GM12878 (cell line): ENCODE results near the gene SMPD3. TPM values are rescaled to one million over a fixed set of nuclear protein-coding genes. Genes with fewer than 3 reads are reported as not detected.
A peak's percentile ranks its signal among the peaks of the same experiment; 100 is the strongest.

ENCODE experiments used
- CREB1 ChIP-seq: IDR thresholded peaks from 2 replicates; pipeline ENCODE4 v1.6.1; 2012; ENCODE audit warnings: low read depth, mild to moderate bottlenecking, inconsistent platforms
- CUX1 ChIP-seq: IDR thresholded peaks from 2 replicates; pipeline ENCODE4 v1.6.1; 2012; ENCODE audit warnings: improper control_type of control experiment, low read depth, low read length; ENCODE audit not compliant: insufficient replicate concordance
- HDAC2 ChIP-seq: fragments of 200-600 bp; sonication (generic); IDR thresholded peaks from 2 replicates; pipeline ENCODE4 v1.6.1; 2017
- IKZF1 ChIP-seq: fragments of 450-650 bp; conservative IDR thresholded peaks from 2 replicates; pipeline ENCODE4 v1.6.1; 2017; ENCODE audit warnings: antibody characterized with exemption, mild to moderate bottlenecking
- JUND ChIP-seq: IDR thresholded peaks from 2 replicates; pipeline ENCODE4 v1.6.1; 2012; ENCODE audit warnings: low read depth, mild to moderate bottlenecking, low read length, improper control_type of control experiment, moderate library complexity
- MXI1 ChIP-seq: fragments of 150-350 bp; IDR thresholded peaks from 2 replicates; pipeline ENCODE4 v1.6.1; 2011; ENCODE audit warnings: low read depth, mild to moderate bottlenecking, inconsistent platforms, low read length, improper control_type of control experiment
- NR2F1 ChIP-seq: fragments of 450-650 bp; conservative IDR thresholded peaks from 2 replicates; pipeline ENCODE4 v1.6.1; 2017; ENCODE audit warnings: mild to moderate bottlenecking
- POLR2AphosphoS2 ChIP-seq: IDR thresholded peaks from 2 replicates; pipeline ENCODE4 v1.6.1; 2011; ENCODE audit warnings: low read depth, mild to moderate bottlenecking, low read length, improper control_type of control experiment, moderate library complexity
- RB1 ChIP-seq: fragments of 450-650 bp; formaldehyde crosslinking; IDR thresholded peaks from 2 replicates; pipeline ENCODE4 v1.6.1; 2017; ENCODE audit warnings: mild to moderate bottlenecking, borderline replicate concordance
- SRF ChIP-seq, 2 experiments: IDR thresholded peaks; 2 replicates each; pipeline ENCODE4 v1.6.1; 2011; ENCODE audit warnings: low read depth in 2 of 2, low read length in 2 of 2, mild to moderate bottlenecking in 1 of 2, moderate library complexity in 1 of 2
- TCF3 ChIP-seq: IDR thresholded peaks from 2 replicates; pipeline ENCODE4 v1.6.1; 2012; ENCODE audit warnings: low read depth, mild to moderate bottlenecking, low read length, borderline replicate concordance; ENCODE audit not compliant: insufficient read depth
- ZBTB4 ChIP-seq: fragments of 450-650 bp; formaldehyde crosslinking; IDR thresholded peaks from 2 replicates; pipeline ENCODE4 v1.4.0; 2022; ENCODE audit warnings: mild to moderate bottlenecking, moderate library complexity
- polyA plus RNA-seq, 11 experiments: library from polyadenylated mRNA; depleted of rRNA in 4 of 11; unstranded in 6 of 11; stranded (reverse) in 5 of 11; fragments of >200 nt; fragmentation: Nextera tagmentation in 4 of 11; fragmentation: Illumina TruSeq in 1 of 11; extraction: Ambion mirVana in 4 of 11; extraction: Trizol in 1 of 11; gene quantifications; 1 replicate in 1 of 11; 2 replicates in 10 of 11; pipeline versions ENCODE4 v1.2.1 to v1.2.3, GENCODE V29; 2011 to 2016; ENCODE audit warnings: inconsistent platforms in 2 of 11, missing spikeins in 2 of 11, low read depth in 1 of 11
- total RNA-seq, 4 experiments: library from RNA; depleted of rRNA in 3 of 4; stranded (reverse); fragments of >200 nt in 3 of 4; fragmentation: Illumina TruSeq in 1 of 4; extraction: Trizol in 1 of 4; gene quantifications; 2 replicates each; pipeline versions ENCODE4 v1.2.1 to v1.2.3, GENCODE V29; 2013 to 2021
- TF ChIP-seq, protein P1 (sequence below): fragments of 450-650 bp; IDR thresholded peaks from 2 replicates; pipeline ENCODE4 v1.6.1; 2018; ENCODE audit warnings: mild to moderate bottlenecking, low read depth, moderate library complexity; ENCODE audit not compliant: partially characterized antibody
- TF ChIP-seq, protein P2 (sequence below): IDR thresholded peaks from 2 replicates; pipeline ENCODE4 v1.6.1; 2011; ENCODE audit warnings: low read depth, mild to moderate bottlenecking, low read length, moderate library complexity, borderline replicate concordance; ENCODE audit errors: extremely low read depth
- TF ChIP-seq, protein P3 (sequence below): IDR thresholded peaks from 2 replicates; pipeline ENCODE4 v1.6.1; 2012; ENCODE audit warnings: low read length, inconsistent platforms

The SMPD3 gene
- total and polyA plus RNA-seq, 10 of the 15 experiments (the other 5 are each of a cell fraction or from before 2014, with no cell fraction given): 0.04 to 2.0 (median 1.2) TPM

GRCh38 chr16:68310774-68311511, 137.4 kb downstream of the SMPD3 start, which contains the start of the genes PRMT7 and SLC7A6OS (continued):
- TF ChIP-seq CUX1: no peak
- TF ChIP-seq MXI1: peak; percentile 88; the same call in 1 of the 2 replicates
- 0 out of 2 replicates have a peak, but pooled peaks have one; percentile 48 for TF ChIP-seq HDAC2
- peak; percentile 71 for TF ChIP-seq POLR2AphosphoS2
- no peak for TF ChIP-seq TCF3
- TF ChIP-seq ZBTB4 (CRISPR knock-in tag): no peak
- peak; percentile 55 for TF ChIP-seq CREB1
- TF ChIP-seq JUND: no peak
- TF ChIP-seq, protein P1, sequence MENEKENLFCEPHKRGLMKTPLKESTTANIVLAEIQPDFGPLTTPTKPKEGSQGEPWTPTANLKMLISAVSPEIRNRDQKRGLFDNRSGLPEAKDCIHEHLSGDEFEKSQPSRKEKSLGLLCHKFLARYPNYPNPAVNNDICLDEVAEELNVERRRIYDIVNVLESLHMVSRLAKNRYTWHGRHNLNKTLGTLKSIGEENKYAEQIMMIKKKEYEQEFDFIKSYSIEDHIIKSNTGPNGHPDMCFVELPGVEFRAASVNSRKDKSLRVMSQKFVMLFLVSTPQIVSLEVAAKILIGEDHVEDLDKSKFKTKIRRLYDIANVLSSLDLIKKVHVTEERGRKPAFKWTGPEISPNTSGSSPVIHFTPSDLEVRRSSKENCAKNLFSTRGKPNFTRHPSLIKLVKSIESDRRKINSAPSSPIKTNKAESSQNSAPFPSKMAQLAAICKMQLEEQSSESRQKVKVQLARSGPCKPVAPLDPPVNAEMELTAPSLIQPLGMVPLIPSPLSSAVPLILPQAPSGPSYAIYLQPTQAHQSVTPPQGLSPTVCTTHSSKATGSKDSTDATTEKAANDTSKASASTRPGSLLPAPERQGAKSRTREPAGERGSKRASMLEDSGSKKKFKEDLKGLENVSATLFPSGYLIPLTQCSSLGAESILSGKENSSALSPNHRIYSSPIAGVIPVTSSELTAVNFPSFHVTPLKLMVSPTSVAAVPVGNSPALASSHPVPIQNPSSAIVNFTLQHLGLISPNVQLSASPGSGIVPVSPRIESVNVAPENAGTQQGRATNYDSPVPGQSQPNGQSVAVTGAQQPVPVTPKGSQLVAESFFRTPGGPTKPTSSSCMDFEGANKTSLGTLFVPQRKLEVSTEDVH: peak; percentile 67
- TF ChIP-seq, protein P2, sequence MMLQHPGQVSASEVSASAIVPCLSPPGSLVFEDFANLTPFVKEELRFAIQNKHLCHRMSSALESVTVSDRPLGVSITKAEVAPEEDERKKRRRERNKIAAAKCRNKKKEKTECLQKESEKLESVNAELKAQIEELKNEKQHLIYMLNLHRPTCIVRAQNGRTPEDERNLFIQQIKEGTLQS: 0 out of 2 replicates have a peak, but pooled peaks have one; percentile 2
- peak; percentile 75 for TF ChIP-seq IKZF1
- TF ChIP-seq NR2F1: no peak; the same call in 1 of the 2 replicates
- TF ChIP-seq, protein P3, sequence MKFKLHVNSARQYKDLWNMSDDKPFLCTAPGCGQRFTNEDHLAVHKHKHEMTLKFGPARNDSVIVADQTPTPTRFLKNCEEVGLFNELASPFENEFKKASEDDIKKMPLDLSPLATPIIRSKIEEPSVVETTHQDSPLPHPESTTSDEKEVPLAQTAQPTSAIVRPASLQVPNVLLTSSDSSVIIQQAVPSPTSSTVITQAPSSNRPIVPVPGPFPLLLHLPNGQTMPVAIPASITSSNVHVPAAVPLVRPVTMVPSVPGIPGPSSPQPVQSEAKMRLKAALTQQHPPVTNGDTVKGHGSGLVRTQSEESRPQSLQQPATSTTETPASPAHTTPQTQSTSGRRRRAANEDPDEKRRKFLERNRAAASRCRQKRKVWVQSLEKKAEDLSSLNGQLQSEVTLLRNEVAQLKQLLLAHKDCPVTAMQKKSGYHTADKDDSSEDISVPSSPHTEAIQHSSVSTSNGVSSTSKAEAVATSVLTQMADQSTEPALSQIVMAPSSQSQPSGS: no peak
- TF ChIP-seq RB1: peak; percentile 77; the same call in 1 of the 2 replicates
- TF ChIP-seq SRF (IDR thresholded peaks at IDR 0.05; ENCODE audit: low read depth in 2 of 2, low read length in 2 of 2): 0 out of 4 replicates have a peak, but pooled peaks of 1 of the 2 experiments have one; percentile 26
